ENCODE data around the gene OR2D2.

Gene OR2D2

GRCh38 chr11:6925007-6925577, 32.8 kb upstream of the OR2D2 start:
- Histone ChIP-seq H3K9ac (ENCODE audit: low read length) (no peak overlapping the region), H3K4me3 (ENCODE audit: low read depth, low read length) (no peak overlapping the region), H2AFZ (ENCODE audit: insufficient read depth, low read length, poor library complexity) (no peak overlapping the region), H3K36me3 (ENCODE audit: control insufficient read depth in 1 of 2, insufficient read depth in 2 of 2, low read length in 2 of 2) (no peaks in the 10 kb centered on the region), H3K18ac (ENCODE audit: low read length) (no peak overlapping the region), H3K27me3 (ENCODE audit: insufficient read depth, low read length) (no peaks in the 10 kb centered on the region), H3K23ac (ENCODE audit: low read length) (no peak overlapping the region), H3K4me2 (ENCODE audit: low read length) (no peak overlapping the region), H3K79me2 (ENCODE audit: control insufficient read depth, insufficient read depth, low read length, poor library complexity) (peaks cover 3% of the 10 kb centered on the region), H4K12ac (ENCODE audit: low read depth, low read length) (no peak overlapping the region), H3K79me1 (ENCODE audit: low read length) (peaks cover 3% of the 10 kb centered on the region), H3K4ac (ENCODE audit: low read depth, low read length) (no peak overlapping the region), H3K27ac (ENCODE audit: low read depth, low read length) (no peak overlapping the region), H3K9me3 (ENCODE audit: insufficient read depth, low read depth, low read length) (no peaks in the 10 kb centered on the region), H2BK12ac (ENCODE audit: low read length) (no peak overlapping the region), H4K8ac (ENCODE audit: low read depth, low read length) (no peak overlapping the region), H4K91ac (ENCODE audit: low read depth, low read length) (no peak overlapping the region), H2BK5ac (ENCODE audit: low read depth, low read length, poor library complexity) (no peak overlapping the region), H3K14ac (ENCODE audit: low read length) (no peak overlapping the region), H2AK5ac (ENCODE audit: low read length) (no peak overlapping the region), H3K4me1 (ENCODE audit: control insufficient read depth in 1 of 2, insufficient read depth in 2 of 2, low read length in 2 of 2) (peaks cover 0 to 8% of the 10 kb centered on the region in 2 experiments), H2BK120ac (ENCODE audit: insufficient read depth, low read length, poor library complexity) (no peak overlapping the region)
- no peak for DNase-seq

- H3K4ac ChIP-seq (ENCODE audit: low read depth, low read length), result no peak within 1 kb of the TSS
- H3K4me1 ChIP-seq (ENCODE audit: control insufficient read depth in 1 of 2, insufficient read depth in 2 of 2, low read length in 2 of 2), result no peaks in the 10 kb centered on the region
- no peak within 1 kb of the TSS for H4K8ac ChIP-seq (ENCODE audit: low read depth, low read length)
- no peaks in the 10 kb centered on the region for H3K79me2 ChIP-seq (ENCODE audit: control insufficient read depth, insufficient read depth, low read length, poor library complexity)
- H3K27ac ChIP-seq (ENCODE audit: low read depth, low read length), result no peak within 1 kb of the TSS
- WGBS (ENCODE audit: extremely low coverage, insufficient coverage, insufficient read length), result no CpG with 5 or more reads among the region's 1 CpG
- H3K27me3 ChIP-seq (ENCODE audit: insufficient read depth, low read length), result no peaks in the 10 kb centered on the region
- no peak within 1 kb of the TSS for H3K4me2 ChIP-seq (ENCODE audit: low read length)
- H3K36me3 ChIP-seq (ENCODE audit: control insufficient read depth in 1 of 2, insufficient read depth in 2 of 2, low read length in 2 of 2), result no peaks in the 10 kb centered on the region
- no peaks in the 10 kb centered on the region for H3K79me1 ChIP-seq (ENCODE audit: low read length)
- H3K18ac ChIP-seq (ENCODE audit: low read length), result no peak within 1 kb of the TSS
- no peak within 1 kb of the TSS for H2AFZ ChIP-seq (ENCODE audit: insufficient read depth, low read length, poor library complexity)
- no peaks in the 10 kb centered on the region for H3K9me3 ChIP-seq (ENCODE audit: insufficient read depth, low read depth, low read length)
- no peak within 1 kb of the TSS for H3K14ac ChIP-seq (ENCODE audit: low read length)
- peak within 1 kb of the TSS; percentile 52 for H3K4me3 ChIP-seq (ENCODE audit: low read depth, low read length)
- no peak within 1 kb of the TSS for H3K23ac ChIP-seq (ENCODE audit: low read length)
- H2BK120ac ChIP-seq (ENCODE audit: insufficient read depth, low read length, poor library complexity), result no peak within 1 kb of the TSS
- H3K9ac ChIP-seq (ENCODE audit: low read length), result no peak within 1 kb of the TSS
- no peak within 1 kb of the TSS for H2BK5ac ChIP-seq (ENCODE audit: low read depth, low read length, poor library complexity)
- no peak within 1 kb of the TSS for H4K12ac ChIP-seq (ENCODE audit: low read depth, low read length)
- no peak for DNase-seq
- H2BK12ac ChIP-seq (ENCODE audit: low read length), result no peak within 1 kb of the TSS
- no peak within 1 kb of the TSS for H2AK5ac ChIP-seq (ENCODE audit: low read length)
- H4K91ac ChIP-seq (ENCODE audit: low read depth, low read length), result no peak within 1 kb of the TSS
Observed at GRCh38 chr11:6920702-6921101, 28.4 kb upstream of the OR2D2 start, which contains the start of gene OR2D3. Gene OR2D3 (plus strand): TSS chr11:6921002. CDS start chr11:6921002, 0 bp downstream.

GRCh38 chr11:6919698-6920097, 27.4 kb upstream of the OR2D2 start:
- H3K36me3 ChIP-seq (ENCODE audit: control insufficient read depth in 1 of 2, insufficient read depth in 2 of 2, low read length in 2 of 2), result no peaks in the 10 kb centered on the region
- WGBS (ENCODE audit: extremely low coverage, insufficient coverage, insufficient read length), result no CpG with 5 or more reads among the region's 2 CpGs
- no peak overlapping the region for H2AFZ ChIP-seq (ENCODE audit: insufficient read depth, low read length, poor library complexity)
- H3K27ac ChIP-seq (ENCODE audit: low read depth, low read length), result no peak overlapping the region
- H3K9ac ChIP-seq (ENCODE audit: low read length), result no peak overlapping the region
- H4K8ac ChIP-seq (ENCODE audit: low read depth, low read length), result no peak overlapping the region
- H3K4me2 ChIP-seq (ENCODE audit: low read length), result no peak overlapping the region
- no peak overlapping the region for H2BK120ac ChIP-seq (ENCODE audit: insufficient read depth, low read length, poor library complexity)
- H3K4ac ChIP-seq (ENCODE audit: low read depth, low read length), result no peak overlapping the region
- no peak overlapping the region for H4K91ac ChIP-seq (ENCODE audit: low read depth, low read length)
- H3K9me3 ChIP-seq (ENCODE audit: insufficient read depth, low read depth, low read length), result no peaks in the 10 kb centered on the region
- no peak overlapping the region for H3K14ac ChIP-seq (ENCODE audit: low read length)
- no peaks in the 10 kb centered on the region for H3K79me1 ChIP-seq (ENCODE audit: low read length)
- H3K27me3 ChIP-seq (ENCODE audit: insufficient read depth, low read length), result no peaks in the 10 kb centered on the region
- no peak for DNase-seq
- H3K79me2 ChIP-seq (ENCODE audit: control insufficient read depth, insufficient read depth, low read length, poor library complexity), result no peaks in the 10 kb centered on the region
- H3K4me3 ChIP-seq (ENCODE audit: low read depth, low read length), result no peak overlapping the region
- no peak overlapping the region for H2AK5ac ChIP-seq (ENCODE audit: low read length)
- H3K18ac ChIP-seq (ENCODE audit: low read length), result no peak overlapping the region
- H3K23ac ChIP-seq (ENCODE audit: low read length), result no peak overlapping the region
- no peaks in the 10 kb centered on the region for H3K4me1 ChIP-seq (ENCODE audit: control insufficient read depth in 1 of 2, insufficient read depth in 2 of 2, low read length in 2 of 2)
- H4K12ac ChIP-seq (ENCODE audit: low read depth, low read length), result no peak overlapping the region
- no peak overlapping the region for H2BK12ac ChIP-seq (ENCODE audit: low read length)
- H2BK5ac ChIP-seq (ENCODE audit: low read depth, low read length, poor library complexity), result no peak overlapping the region

GRCh38 chr11:6911948-6912347, 19.6 kb upstream of the OR2D2 start:
- Histone ChIP-seq H3K36me3 (ENCODE audit: control insufficient read depth in 1 of 2, insufficient read depth in 2 of 2, low read length in 2 of 2) (no peaks in the 10 kb centered on the region), H3K9ac (ENCODE audit: low read length) (no peak overlapping the region), H3K18ac (ENCODE audit: low read length) (no peak overlapping the region), H3K4me3 (ENCODE audit: low read depth, low read length) (no peak overlapping the region), H2BK5ac (ENCODE audit: low read depth, low read length, poor library complexity) (no peak overlapping the region), H2AFZ (ENCODE audit: insufficient read depth, low read length, poor library complexity) (no peak overlapping the region), H4K8ac (ENCODE audit: low read depth, low read length) (no peak overlapping the region), H3K14ac (ENCODE audit: low read length) (no peak overlapping the region), H3K79me2 (ENCODE audit: control insufficient read depth, insufficient read depth, low read length, poor library complexity) (no peaks in the 10 kb centered on the region), H3K4me2 (ENCODE audit: low read length) (no peak overlapping the region), H3K27ac (ENCODE audit: low read depth, low read length) (no peak overlapping the region), H3K4ac (ENCODE audit: low read depth, low read length) (no peak overlapping the region), H2AK5ac (ENCODE audit: low read length) (no peak overlapping the region), H4K91ac (ENCODE audit: low read depth, low read length) (no peak overlapping the region), H3K79me1 (ENCODE audit: low read length) (no peaks in the 10 kb centered on the region), H4K12ac (ENCODE audit: low read depth, low read length) (no peak overlapping the region), H3K27me3 (ENCODE audit: insufficient read depth, low read length) (no peaks in the 10 kb centered on the region), H3K4me1 (ENCODE audit: control insufficient read depth in 1 of 2, insufficient read depth in 2 of 2, low read length in 2 of 2) (no peaks in the 10 kb centered on the region), H3K9me3 (ENCODE audit: insufficient read depth, low read depth, low read length) (no peaks in the 10 kb centered on the region), H2BK120ac (ENCODE audit: insufficient read depth, low read length, poor library complexity) (no peak overlapping the region), H3K23ac (ENCODE audit: low read length) (no peak overlapping the region), H2BK12ac (ENCODE audit: low read length) (no peak overlapping the region)
- WGBS (ENCODE audit: extremely low coverage, insufficient coverage, insufficient read length), result 100% methylated on average over 1 of the region's 3 CpGs
- DNase-seq, result no peak

All from trophoblast cell (in vitro differentiated cells and primary cell).